LHCN-M2 (cell line): ENCODE data around the gene CXCL13. TPM values are rescaled to one million over a fixed set of nuclear protein-coding genes. Genes with fewer than 3 reads are reported as not detected.
"Not testable (repeated sequence)": the region's sequence is repeated elsewhere in the genome, so short reads cannot be mapped to it uniquely, and the experiment has no call there.

Experiments
- DNase-seq: peaks from one replicate; pipeline ENCODE4 v3.0.0-alpha.2; 2012; ENCODE audit warnings: low read depth
- total RNA-seq: library from RNA; depleted of rRNA; stranded (reverse); fragments of >200 nt; gene quantifications from 2 replicates; pipeline ENCODE4 v1.2.3, GENCODE V29; 2014

Gene CXCL13
- total RNA-seq, 1 experiment from 2014 or later: not detected

DNA sequence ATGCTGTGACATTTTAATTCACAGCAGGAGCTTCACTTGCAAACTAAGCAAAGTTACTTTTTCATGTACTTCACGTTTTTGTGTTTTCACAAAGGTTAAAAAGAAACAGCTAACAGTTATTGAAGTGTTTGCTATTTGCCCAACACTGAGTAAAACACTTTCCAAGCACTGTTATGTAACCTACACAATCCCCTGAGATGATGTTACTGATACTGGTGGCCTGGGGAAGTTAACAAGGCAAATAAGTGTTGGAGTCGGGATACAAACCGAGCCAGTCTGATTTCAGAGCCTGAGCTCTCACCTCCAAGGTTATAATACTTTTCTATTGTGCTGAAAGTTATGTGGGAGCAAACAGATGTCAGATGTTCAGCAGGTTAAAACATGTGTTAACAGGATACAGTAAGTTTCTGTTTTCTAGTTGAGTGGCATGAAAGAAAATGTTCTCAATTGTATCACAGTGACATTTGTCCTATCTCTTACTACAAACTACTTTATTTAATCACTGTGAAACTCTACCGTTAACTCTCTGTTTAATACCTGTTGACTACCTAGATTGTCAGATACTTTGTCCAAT lies 3.9 kb upstream of the CXCL13 start:
- DNase-seq: no peak

DNA sequence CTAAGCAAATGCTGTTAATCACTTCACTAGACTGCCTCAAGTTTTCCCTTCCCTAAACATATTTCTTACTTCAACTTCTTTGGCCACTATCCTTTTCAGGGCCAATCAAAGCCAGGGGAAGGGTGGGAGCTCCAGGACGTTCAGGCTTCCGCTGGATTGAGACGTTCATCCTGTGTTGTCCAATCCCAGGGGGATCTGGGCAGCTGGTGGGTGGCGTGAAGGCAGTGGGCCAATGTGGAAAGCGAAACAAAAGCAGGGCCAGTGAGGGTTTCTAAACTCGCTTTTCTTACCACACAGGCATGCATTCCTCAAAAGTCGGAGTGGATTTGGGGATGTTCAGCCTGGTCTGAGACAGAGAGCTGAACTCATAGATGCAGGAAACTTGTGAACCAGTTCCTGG lies 7.6 kb downstream of the CXCL13 start:
- peak; percentile 10 for DNase-seq

DNA sequence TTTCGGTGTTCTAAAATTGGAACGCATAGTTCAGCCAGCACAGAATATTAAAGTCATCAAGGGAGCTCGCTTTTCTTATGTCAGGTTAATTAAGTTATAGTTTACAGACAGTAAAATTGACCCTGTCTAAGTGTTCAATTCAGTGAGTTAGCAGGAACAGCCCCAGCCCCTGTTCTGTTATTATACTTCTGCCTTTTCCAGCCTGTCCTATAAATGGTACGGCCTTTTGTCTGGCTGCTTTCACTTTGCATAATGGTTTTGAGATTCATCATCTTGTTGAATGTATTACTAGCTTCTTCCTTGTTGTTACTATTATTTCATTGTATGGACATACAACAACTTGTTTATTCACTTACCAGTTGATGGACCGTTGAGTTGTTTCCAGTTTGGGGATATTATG lies 9.5 kb downstream of the CXCL13 start:
- DNase-seq: no peak

DNA sequence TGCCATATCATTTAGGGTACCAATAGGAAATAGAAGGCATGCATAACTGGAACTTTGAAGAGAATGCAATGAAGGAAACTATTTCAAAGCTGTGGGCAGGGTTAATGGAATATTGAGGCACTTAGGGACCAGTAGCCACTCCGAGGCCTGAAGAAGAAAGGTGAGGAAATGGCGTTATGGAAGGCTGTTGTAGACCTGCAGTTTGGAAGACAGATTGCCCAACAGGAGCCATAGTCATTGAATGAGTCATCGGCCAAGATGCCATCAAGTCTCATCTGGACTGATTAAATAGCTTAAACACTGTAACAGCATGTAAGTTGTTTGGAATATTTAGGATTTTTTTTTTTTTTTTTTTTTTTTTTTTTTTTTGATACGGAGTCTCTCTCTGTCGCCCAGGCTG lies 11.6 kb downstream of the CXCL13 start:
- DNase-seq: peak; percentile 44

DNA sequence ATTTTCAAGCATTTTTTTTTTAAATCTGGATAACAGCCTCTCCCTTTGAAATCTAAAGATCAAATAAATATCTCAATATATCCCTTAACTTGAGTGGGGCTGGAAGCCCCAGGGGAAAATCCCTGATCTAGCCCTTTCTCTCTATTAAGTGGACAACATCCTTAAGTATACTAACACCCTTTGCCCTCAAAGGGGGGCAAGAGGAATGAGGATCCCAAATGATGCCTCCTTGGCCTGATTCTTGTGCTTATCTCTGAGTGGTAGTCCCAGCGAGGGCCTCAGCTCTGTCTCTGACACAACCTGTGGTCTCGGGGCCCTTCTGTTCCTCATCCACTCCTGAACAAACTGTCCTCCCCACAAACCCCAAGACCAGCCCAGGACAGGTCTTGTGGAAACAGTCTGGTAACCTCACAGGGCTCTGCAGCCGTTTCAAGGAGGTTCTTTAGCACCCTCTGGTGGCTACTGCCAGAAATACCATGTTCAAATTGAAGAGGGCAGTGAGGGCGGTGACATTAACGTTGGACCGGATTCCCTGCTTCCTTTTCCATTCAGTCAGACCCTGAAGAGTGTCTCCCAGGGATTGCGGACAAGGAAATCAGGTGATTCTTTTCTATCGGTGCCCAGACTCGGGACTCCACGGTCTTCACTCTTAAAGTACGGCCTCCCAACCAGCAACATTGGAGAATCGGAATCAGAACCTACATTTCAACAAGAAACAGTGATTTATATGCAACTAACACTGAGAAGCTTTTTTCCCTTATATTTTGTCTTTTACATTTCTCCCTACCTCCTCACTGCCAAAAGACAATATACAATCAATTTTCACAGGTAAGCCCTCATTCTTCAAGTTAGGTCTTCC lies 13.0 kb downstream of the CXCL13 start:
- DNase-seq: peak; percentile 81

DNA sequence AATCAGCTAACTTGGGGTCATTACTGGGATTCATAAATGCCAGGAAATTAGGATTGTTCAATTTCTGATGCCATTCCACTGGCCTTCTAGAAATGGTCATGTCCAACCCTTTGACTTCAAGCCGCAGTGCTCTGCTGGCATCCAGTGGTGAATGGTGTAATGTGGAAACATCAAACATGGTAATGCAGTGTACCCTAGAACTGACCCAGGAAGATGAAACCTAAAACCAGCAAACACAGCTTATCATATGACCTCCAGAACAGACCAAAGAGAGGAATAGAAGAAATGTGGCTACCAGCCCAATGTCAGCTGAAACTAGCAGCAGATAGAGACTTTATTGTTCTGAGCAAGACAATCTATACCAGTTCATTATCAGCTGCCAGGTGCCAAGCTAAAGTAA lies 13.8 kb downstream of the CXCL13 start:
- DNase-seq: peak; percentile 54

DNA sequence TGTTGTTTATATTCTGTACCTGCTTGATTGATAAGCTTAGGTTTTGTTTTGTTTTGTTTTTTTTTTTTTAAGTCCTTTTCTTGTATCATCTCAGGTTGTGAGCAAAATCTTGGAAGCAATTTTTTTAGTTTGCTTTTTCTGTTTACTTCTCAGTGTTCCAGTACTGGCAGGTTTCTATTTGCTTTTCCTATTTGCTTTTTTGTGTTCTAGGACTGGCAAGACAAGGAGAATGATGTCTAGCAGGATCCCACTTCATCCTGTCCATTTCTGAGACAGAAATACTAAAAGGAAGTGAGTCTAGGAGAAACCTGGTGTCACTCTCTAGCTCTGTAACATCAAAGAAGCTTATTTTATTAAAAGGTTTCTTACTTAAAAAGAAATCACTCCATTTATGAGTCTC lies 15.6 kb downstream of the CXCL13 start:
- no peak for DNase-seq

DNA sequence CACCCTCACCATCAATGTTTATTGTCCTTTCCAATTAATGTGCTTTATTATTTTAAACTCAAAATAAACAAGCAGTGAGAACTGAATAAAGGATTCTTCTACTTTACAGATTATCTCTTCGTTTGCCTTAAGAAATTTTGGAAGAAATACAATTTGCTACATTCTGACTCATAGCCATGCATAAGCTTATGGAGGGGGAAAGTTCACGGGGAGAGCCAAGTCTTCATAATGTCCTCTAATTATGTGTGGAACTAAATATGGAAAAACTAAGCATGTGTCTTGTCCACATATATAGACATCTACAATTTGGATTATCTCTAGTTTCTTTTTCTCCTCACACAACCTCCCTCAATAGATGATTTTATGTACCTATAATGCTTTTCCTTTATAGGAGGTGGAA lies 17.5 kb downstream of the CXCL13 start:
- no peak for DNase-seq

DNA sequence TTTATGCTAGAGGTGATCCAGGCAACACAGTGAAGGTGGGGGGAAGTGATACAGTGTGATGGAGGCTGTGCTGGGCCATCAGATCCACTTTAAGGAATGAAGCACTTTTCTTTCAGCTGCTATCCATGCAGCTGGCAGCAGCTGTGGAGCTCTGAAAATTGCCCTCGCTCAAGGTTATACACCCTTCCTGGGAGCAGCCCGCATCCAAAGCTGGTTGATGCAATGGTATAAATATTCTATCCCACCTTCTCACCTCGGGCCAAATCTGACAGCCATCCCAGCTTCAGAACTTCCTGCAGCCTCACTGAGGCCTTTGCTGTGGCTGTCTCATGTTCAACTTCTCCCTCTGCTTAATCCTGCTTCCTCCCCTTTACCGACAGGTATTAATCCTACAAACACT lies 18.6 kb downstream of the CXCL13 start:
- DNase-seq: no peak

DNA sequence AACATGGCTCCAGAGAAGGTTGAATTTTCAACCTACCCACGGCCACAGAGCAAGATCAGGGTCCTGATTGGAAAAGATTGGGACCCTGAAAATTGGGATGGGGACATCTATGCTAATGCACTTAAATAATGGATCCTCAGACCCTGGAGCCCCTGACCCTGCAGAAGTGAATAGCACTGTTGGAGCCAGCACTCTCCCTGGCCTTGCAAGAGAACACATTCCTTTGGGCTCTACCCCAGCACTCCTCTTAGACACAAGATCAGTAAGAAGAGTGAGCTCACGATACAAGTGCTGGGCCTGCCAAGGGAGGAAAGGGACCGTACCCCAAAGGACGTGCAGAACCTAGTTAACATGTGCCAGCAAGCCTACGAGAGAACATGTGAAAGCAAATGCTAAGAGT lies 19.9 kb downstream of the CXCL13 start:
- no peak for DNase-seq

DNA sequence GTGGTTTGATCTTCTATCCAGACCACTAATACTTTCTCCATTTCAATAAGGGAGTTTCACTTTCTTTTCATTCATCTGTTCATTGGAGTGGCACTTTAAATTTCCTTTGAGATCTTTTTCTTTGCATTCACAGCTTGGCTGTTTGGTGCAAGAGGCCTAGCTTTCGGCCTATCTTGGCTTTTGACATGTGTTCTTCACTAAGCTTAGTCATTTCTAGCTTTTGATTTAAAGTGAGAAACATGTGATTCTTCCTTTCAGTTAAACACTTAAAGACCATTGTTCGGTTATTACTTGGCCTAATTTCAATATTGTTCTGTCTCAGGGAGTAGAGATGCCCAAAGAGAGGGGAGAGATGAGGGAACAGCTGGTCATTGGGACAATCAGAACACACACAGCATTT lies 24.3 kb downstream of the CXCL13 start:
- DNase-seq: no peak

DNA sequence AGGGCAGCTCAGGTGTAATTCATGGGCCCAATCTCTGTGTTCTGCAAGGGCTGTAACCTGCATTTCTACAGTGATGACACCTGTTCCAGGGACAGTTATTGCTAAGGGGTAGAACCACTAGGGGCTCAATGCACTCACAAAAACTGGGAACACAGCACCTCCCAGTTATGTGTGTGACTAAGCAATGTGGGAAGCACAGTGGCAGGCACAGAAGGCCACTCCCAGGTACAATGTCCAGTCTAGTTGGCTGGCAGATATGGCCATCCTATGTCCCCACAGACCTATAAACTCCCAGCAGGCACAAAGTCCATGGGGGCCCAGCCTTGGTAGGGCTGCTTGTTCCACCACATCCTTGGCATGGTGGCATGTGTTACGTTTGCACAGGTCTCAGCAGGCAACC lies 25.7 kb downstream of the CXCL13 start:
- DNase-seq: no peak

DNA sequence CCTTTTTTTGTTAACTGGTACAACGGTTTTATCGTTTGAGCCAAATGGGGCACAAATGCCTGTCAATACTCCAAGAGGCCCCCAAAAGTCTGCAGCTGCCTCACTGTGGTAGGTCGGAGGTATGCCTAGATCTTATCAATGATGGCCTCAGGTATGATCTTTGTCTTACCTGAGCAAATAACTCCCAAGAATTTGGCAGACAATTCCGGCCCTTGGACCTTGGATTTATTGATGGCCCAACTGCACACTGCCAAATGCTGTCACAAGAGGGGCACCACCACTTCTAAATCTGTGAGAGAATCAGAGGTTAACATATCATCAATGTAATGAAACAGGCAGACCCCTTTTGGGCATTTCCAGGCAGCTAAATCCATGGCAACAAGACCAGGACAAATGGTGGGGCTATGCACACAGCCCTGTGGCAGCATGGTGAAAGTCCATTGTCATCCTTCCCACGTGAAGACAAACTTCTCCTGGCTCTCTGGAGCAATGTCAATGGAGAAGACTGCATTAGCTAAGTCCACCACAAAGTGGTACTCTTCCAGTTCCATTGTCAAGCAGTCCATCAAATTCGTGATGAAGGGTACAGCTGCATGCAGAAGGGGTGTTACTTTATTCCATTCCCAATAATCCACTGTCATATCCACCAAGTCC lies 28.6 kb downstream of the CXCL13 start:
- DNase-seq: no peak

DNA sequence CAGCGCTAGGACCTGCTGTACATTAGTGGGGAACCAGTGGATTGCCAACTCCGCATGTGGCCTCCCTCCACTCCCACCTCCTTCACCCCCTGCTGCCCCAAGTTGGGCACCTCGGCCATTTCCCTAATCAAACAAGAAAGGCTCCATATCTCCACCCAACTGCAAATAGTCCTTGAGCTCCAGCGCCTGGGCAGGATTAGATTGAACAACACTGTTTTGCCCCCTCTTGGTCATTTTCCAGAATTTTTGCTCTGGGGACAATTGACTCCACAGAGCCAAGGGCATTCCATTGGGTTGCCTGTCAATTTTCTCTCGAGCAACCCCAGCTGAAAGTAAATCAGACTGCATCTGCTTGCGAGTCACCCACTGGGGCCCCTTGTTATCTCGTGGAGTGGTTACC lies 29.6 kb downstream of the CXCL13 start:
- DNase-seq: no peak

DNA sequence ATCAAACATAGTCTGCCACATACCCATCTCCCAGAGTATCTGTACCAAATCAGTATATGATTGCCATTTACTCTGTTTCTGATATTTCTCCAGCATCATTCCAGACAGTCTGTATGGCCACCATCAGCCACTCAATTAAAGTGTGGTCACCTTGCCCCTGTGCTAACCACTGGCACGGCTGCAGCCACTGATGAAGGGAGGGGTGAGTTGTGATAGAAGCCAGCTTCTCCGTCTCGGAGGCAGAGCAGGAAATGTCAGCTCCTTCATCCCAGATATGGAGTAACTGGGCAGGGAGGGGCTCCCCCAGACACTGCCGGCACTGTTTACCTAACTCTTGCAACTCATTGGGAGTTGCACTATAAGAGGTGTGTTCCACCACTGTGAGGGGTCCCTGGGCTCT lies 30.3 kb downstream of the CXCL13 start:
- no peak for DNase-seq

DNA sequence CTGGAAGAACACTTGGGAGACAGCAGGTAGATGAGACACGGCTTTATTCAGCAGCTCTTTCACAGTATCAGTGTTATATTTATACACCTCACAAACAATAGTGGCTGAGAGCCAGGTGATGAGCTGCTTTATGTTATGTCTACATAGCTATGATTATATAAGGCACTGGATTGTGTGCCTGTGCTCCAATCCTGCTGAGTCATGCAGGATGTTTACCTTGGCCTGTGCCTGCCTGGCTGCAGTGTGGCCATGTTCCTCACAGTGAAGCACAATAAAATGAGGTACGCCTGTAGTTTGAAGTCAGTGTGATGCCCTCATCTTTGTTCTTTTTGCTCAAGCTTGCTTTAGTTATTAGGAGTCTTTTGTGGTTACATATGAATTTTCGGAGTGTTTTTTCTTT lies 31.3 kb downstream of the CXCL13 start:
- DNase-seq: peak; percentile 68

DNA sequence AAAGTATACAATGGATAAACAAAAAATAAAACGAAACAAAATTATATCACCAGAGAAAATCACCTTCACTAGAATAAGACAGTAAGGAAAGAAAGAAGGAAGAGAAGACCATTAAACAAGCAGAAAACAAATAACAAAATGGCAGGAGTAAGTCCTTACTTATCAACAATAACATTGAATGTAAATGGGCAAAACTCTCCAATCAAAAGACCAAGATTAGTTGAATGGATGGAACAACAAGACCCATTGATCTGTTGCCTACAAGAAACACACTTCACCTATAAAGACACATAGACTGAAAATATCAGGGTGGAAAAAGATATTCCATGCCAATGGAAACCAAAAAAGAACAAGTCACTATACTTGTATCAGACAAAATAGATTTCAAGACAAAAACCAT lies 38.4 kb downstream of the CXCL13 start:
- not testable (repeated sequence) for DNase-seq

DNA sequence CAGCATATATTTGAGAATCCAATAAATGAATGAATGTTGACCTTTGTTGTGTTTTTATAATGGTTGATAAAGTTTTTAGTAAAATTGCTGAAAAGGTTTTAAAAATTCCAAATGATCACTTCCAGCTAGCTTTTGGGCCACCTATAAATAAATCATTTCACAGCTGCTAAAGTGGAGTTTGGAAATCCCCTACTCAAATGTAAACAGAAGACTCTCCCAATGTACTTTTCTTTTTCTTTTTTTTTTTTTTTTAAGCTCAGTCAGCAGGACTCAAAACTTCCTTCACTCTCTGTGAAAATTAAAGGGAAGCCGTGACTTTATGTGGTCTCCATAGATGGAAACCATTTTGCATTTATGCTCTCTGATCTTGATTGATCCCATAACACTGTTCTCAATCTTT lies 45.2 kb downstream of the CXCL13 start:
- no peak for DNase-seq

DNA sequence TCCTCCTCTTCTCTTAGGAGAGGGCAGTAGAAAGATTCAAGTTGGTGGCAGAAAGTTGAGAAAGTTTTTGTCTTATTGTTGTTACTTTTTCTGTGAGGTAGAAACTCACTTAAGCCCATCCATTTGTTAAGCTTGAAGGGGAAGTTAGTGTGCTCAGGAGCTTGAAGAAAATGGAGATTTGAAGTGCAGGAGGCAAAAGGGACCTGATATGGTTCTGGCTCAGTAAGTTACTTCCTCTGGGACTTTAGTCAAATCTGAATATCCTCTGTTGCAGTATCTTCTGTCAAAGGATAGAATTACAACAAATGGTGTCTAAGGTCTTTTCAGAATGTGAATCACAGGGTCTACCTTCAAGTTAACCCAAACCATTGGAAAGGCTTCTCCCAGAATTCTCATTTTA lies 46.2 kb downstream of the CXCL13 start:
- DNase-seq: no peak

DNA sequence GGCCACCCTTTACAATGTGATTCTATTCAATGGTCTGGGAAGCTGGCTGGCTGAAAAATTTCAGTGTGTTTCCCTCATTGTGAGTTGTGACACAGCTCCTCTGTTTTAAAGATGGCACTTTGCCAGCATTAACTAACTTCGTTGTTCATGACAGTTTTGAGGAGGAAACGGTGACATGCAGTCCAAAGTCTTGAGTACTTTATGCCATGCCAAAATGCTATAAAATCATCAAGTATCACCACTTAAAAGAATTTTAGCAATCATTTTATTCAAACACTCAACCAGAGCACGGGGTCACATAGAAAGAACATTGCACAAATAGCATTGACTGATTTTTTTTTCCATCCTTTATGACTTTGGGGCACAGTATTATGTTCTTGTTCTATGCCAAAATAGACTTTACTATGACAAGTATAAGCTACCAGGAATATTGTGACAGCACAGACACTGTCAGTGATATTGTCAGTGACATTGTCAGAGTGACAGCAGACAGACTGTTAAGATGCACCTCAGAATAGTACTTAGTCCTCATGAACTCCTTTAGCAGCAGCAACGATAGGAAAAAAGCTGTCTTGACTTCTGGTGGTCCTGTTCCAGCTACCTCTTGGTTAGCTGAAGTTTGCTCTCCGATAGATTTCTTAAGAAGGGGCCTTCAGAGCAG lies 46.7 kb downstream of the CXCL13 start:
- DNase-seq: no peak

DNA sequence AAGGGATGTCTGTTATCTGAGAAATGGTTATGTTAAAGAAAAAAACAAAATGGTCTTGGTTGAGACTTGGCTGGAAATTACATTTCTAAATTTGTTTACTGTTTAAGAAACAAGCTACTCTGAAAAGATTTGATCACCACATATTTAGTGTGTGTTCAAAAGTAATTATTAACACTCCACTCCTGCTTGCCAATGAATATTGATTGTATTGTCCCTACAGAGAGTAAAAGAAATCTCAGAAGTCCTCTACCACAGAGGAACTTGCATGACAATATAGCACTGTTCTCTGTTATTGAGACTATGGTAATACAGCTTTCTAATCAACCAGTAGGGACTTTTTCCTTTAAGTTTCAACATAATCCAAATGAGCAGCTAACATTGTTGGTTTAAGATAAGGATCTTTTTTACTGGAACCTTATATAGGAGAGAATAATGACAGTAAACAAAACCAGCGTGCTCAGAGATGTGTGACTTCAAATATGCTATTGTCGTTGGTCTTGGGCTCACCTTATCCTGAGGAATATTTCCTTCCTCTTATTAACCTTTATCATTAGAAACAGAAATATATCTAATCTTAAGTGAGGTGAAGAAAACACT lies 47.6 kb downstream of the CXCL13 start:
- no peak for DNase-seq

DNA sequence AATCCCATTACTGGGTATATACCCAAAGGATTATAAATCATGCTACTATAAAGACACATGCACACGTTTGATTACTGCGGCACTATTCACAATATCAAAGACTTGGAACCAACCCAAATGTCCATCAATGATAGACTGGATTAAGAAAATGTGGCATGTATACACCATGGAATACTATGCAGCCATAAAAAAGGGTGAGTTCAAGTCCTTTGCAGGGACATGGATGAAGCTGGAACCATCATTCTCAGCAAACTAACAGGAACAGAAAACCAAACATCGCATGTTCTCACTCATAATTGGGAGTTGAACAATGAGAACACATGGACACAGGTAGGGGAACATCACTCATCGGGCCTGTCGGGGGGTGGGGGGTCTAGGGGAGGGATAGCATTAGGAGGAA lies 54.7 kb downstream of the CXCL13 start:
- not testable (repeated sequence) for DNase-seq
